Lower leg skin (tissue), 3 donors: ENCODE data around the gene ILKAP.
"Not testable (repeated sequence)": the region's sequence is repeated elsewhere in the genome, so short reads cannot be mapped to it uniquely, and the experiment has no call there.

Source experiments
- POLR2A ChIP-seq, 2 donors: fragments of 450-650 bp; IDR thresholded peaks; one replicate each; pipeline ENCODE4 v1.6.1; 2016 to 2017; ENCODE audit warnings: antibody characterized with exemption in 2 of 2, mild to moderate bottlenecking in 1 of 2, moderate library complexity in 1 of 2
- TF ChIP-seq, protein P1 (sequence below), 3 donors: fragments of 450-650 bp; IDR thresholded peaks; one replicate each; pipeline ENCODE4 v1.5.1; 2016; ENCODE audit warnings: antibody characterized with exemption in 3 of 3, mild to moderate bottlenecking in 3 of 3, moderate library complexity in 2 of 3

DNA sequence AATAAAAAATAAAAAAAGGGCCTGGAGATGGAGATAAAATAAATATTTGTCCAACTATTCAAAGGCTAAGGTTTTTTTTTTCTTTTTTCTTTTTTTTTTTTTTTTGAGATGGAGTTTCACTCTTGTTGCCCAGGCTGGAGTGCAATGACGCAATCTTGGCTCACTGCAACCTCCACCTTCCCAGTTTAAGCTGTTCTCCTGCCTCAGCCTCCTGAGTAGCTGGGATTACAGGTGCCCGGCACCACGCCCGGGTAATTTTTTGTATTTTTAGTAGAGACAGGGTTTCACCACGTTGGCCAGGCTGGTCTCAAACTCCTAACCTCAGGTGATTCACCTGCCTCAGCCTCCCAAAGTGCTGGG, 32.4 kb downstream of the ILKAP start:
- TF ChIP-seq, protein P1, sequence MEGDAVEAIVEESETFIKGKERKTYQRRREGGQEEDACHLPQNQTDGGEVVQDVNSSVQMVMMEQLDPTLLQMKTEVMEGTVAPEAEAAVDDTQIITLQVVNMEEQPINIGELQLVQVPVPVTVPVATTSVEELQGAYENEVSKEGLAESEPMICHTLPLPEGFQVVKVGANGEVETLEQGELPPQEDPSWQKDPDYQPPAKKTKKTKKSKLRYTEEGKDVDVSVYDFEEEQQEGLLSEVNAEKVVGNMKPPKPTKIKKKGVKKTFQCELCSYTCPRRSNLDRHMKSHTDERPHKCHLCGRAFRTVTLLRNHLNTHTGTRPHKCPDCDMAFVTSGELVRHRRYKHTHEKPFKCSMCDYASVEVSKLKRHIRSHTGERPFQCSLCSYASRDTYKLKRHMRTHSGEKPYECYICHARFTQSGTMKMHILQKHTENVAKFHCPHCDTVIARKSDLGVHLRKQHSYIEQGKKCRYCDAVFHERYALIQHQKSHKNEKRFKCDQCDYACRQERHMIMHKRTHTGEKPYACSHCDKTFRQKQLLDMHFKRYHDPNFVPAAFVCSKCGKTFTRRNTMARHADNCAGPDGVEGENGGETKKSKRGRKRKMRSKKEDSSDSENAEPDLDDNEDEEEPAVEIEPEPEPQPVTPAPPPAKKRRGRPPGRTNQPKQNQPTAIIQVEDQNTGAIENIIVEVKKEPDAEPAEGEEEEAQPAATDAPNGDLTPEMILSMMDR (IDR thresholded peaks at IDR 0.05): not testable (repeated sequence)
- TF ChIP-seq POLR2A (IDR thresholded peaks at IDR 0.05): not testable (repeated sequence)
